Astrocyte (in vitro differentiated cells and primary cell): ENCODE results near the gene AMACR.
"Not testable (repeated sequence)": the region's sequence is repeated elsewhere in the genome, so short reads cannot be mapped to it uniquely, and the experiment has no call there.

ENCODE experiments used
- CTCF ChIP-seq: IDR thresholded peaks from 2 replicates; pipeline ENCODE4 v1.5.1; 2011; ENCODE audit warnings: low read depth, mild to moderate bottlenecking, inconsistent platforms, low read length, moderate library complexity; ENCODE audit not compliant: insufficient read depth
- EZH2 ChIP-seq: IDR thresholded peaks from 2 replicates; pipeline ENCODE4 v1.6.1; 2012; ENCODE audit warnings: mild to moderate bottlenecking, low read length, inconsistent platforms; ENCODE audit not compliant: insufficient read depth

GRCh38 chr5:34030585-34030984, 22.7 kb upstream of the AMACR start:
- TF ChIP-seq CTCF, EZH2: not testable (repeated sequence)
